SK-N-SH (cell line): Measurements from ENCODE around the gene DRAP1. TPM values are rescaled to one million over a fixed set of nuclear protein-coding genes. Genes with fewer than 3 reads are reported as not detected.

ENCODE experiments used
- CTCF ChIA-PET: fragments of 300-600, 350-600 bp; formaldehyde crosslinking; extraction: SDS; loops from one replicate; lab custom pipeline; 2021; lab: Yijun Ruan, JAX
- POLR2A ChIA-PET: fragments of 350-600 bp; sonication (Branson Sonifier 250); formaldehyde crosslinking; extraction: SDS; loops from one replicate; lab custom pipeline; 2020; ENCODE audit warnings: antibody characterized with exemption, inconsistent platforms; lab: Yijun Ruan, JAX
- DNase-seq: peaks from one replicate; pipeline ENCODE4 v3.0.0; 2012
- H2AFZ ChIP-seq: fragments of 200-600 bp; sonication (generic); 2 replicates; pipeline ENCODE4 v1.8.1; 2016; ENCODE audit warnings: antibody characterized with exemption, mild to moderate bottlenecking, low read depth
- H3F3A ChIP-seq: fragments of 200-600 bp; sonication (generic); replicated peaks from 2 replicates; pipeline ENCODE3; 2016; ENCODE audit warnings: antibody characterized with exemption, mild to moderate bottlenecking; ENCODE audit not compliant: insufficient read depth
- H3K27ac ChIP-seq, 2 experiments: fragments of 200-500 bp in 1 of 2; fragments of 200-600 bp in 1 of 2; sonication (Bioruptor generic) in 1 of 2; sonication (generic), shearing (Covaris generic) in 1 of 2; 2 replicates each; pipeline versions ENCODE4 v1.5.1 to v1.6.1; 2014 to 2016; ENCODE audit warnings: low read depth in 2 of 2, inconsistent platforms in 1 of 2, low read length in 1 of 2, mild to moderate bottlenecking in 1 of 2, mixed read lengths in 1 of 2
- H3K27me3 ChIP-seq: fragments of 200-600 bp; sonication (generic), shearing (Covaris generic); 2 replicates; pipeline ENCODE4 v1.6.1; 2016; ENCODE audit warnings: mixed run types; ENCODE audit not compliant: insufficient read depth
- H3K36me3 ChIP-seq, 2 experiments: fragments of 200-500 bp in 1 of 2; fragments of 200-600 bp in 1 of 2; sonication (Bioruptor generic) in 1 of 2; sonication (generic) in 1 of 2; replicated peaks in 1 of 2; 2 replicates each; pipeline versions ENCODE3 to v1.5.1; 2014 to 2016; ENCODE audit warnings: low read length in 1 of 2, mild to moderate bottlenecking in 1 of 2; ENCODE audit not compliant: insufficient read depth in 2 of 2, control insufficient read depth in 1 of 2
- H3K4me1 ChIP-seq, 2 experiments: fragments of 200-500 bp in 1 of 2; fragments of 200-600 bp in 1 of 2; sonication (Bioruptor generic) in 1 of 2; sonication (generic), shearing (Covaris generic) in 1 of 2; 2 replicates each; pipeline versions ENCODE4 v1.5.1 to v1.6.1; 2014 to 2016; ENCODE audit warnings: low read depth in 1 of 2, low read length in 1 of 2, mixed run types in 1 of 2; ENCODE audit not compliant: insufficient read depth in 2 of 2, control insufficient read depth in 1 of 2
- H3K4me2 ChIP-seq: fragments of 200-600 bp; sonication (generic), shearing (Covaris generic); 2 replicates; pipeline ENCODE4 v1.6.1; 2017; ENCODE audit warnings: mixed run types
- H3K4me3 ChIP-seq, 2 experiments: fragments of 200-500 bp in 1 of 2; fragments of 200-600 bp in 1 of 2; sonication (Bioruptor generic) in 1 of 2; sonication (generic), shearing (Covaris generic) in 1 of 2; 2 replicates each; pipeline versions ENCODE4 v1.5.1 to v1.8.1; 2014 to 2016; ENCODE audit warnings: low read depth in 2 of 2, inconsistent platforms in 1 of 2, low read length in 1 of 2, mild to moderate bottlenecking in 1 of 2, mixed read lengths in 1 of 2, moderate library complexity in 1 of 2
- H3K79me2 ChIP-seq: fragments of 200-600 bp; sonication (generic); 2 replicates; pipeline ENCODE4 v1.8.1; 2017; ENCODE audit warnings: mild to moderate bottlenecking; ENCODE audit not compliant: insufficient read depth
- H3K9ac ChIP-seq: fragments of 200-600 bp; sonication (generic); 2 replicates; pipeline ENCODE4 v1.6.1; 2017; ENCODE audit warnings: mixed run types
- H3K9me2 ChIP-seq: fragments of 200-600 bp; sonication (generic); 2 replicates; pipeline ENCODE4 v1.6.1; 2017; ENCODE audit warnings: mixed run types
- H3K9me3 ChIP-seq: fragments of 200-600 bp; sonication (generic); 2 replicates; pipeline ENCODE4 v1.6.1; 2017; ENCODE audit warnings: mixed run types, mild to moderate bottlenecking, moderate library complexity
- H4K20me1 ChIP-seq: fragments of 200-600 bp; sonication (generic); 2 replicates; pipeline ENCODE4 v1.6.1; 2017; ENCODE audit warnings: mild to moderate bottlenecking, mixed run types; ENCODE audit not compliant: insufficient read depth
- EZH2phosphoT487 ChIP-seq: fragments of 200-600 bp; sonication (generic); IDR thresholded peaks from 2 replicates; pipeline ENCODE4 v1.6.1; 2017; ENCODE audit warnings: low read depth, mixed run types, mild to moderate bottlenecking, antibody characterized with exemption, moderate library complexity, borderline replicate concordance
- FOSL2 ChIP-seq: IDR thresholded peaks from 2 replicates; pipeline ENCODE4 v1.4.0; 2012; ENCODE audit warnings: low read depth, mild to moderate bottlenecking, moderate library complexity, borderline replicate concordance
- FOXM1 ChIP-seq: IDR thresholded peaks from 2 replicates; pipeline ENCODE4 v1.4.0; 2012; ENCODE audit warnings: low read depth, mild to moderate bottlenecking
- MXI1 ChIP-seq: IDR thresholded peaks from 2 replicates; pipeline ENCODE4 v1.6.1; 2012; ENCODE audit warnings: mild to moderate bottlenecking, low read depth, low read length, improper control_type of control experiment
- POLR2AphosphoS5 ChIP-seq: IDR thresholded peaks from 2 replicates; pipeline ENCODE4 v1.6.1; 2012; ENCODE audit warnings: low read depth, low read length
- RXRA ChIP-seq: IDR thresholded peaks from 2 replicates; pipeline ENCODE4 v1.4.0; 2012; ENCODE audit warnings: low read depth, mild to moderate bottlenecking, borderline replicate concordance
- SMC3 ChIP-seq: IDR thresholded peaks from 2 replicates; pipeline ENCODE4 v1.6.1; 2012; ENCODE audit warnings: low read depth, low read length, improper control_type of control experiment
- TCF12 ChIP-seq: IDR thresholded peaks from 2 replicates; pipeline ENCODE4 v1.4.0; 2012
- TEAD4 ChIP-seq: IDR thresholded peaks from 2 replicates; pipeline ENCODE4 v1.4.0; 2012; ENCODE audit warnings: mild to moderate bottlenecking, borderline replicate concordance; ENCODE audit not compliant: insufficient read depth
- USF2 ChIP-seq: fragments of 150-350 bp; IDR thresholded peaks from 2 replicates; pipeline ENCODE4 v1.6.1; 2017; ENCODE audit warnings: antibody characterized with exemption, low read length, low read depth, borderline replicate concordance
- WGBS: methylation state at CpG from one replicate; pipeline ENCODE4 v1.1.6; 2017; ENCODE audit warnings: low lambda C conversion rate; 5-methylcytosine and 5-hydroxymethylcytosine counted together
- polyA plus RNA-seq, 3 experiments: library from polyadenylated mRNA; depleted of rRNA; stranded (reverse); fragments of >200 nt; gene quantifications; 2 replicates each; pipeline ENCODE4 v1.2.3, GENCODE V29; 2012
- TF ChIP-seq, protein P1 (sequence below): IDR thresholded peaks from 2 replicates; pipeline ENCODE4 v1.4.0; 2012; ENCODE audit warnings: low read depth, borderline replicate concordance
- TF ChIP-seq, protein P2 (sequence below): IDR thresholded peaks from 2 replicates; pipeline ENCODE4 v1.6.1; 2012; ENCODE audit warnings: mild to moderate bottlenecking, low read depth, low read length, moderate library complexity

DRAP1 gene
- polyA plus RNA-seq, 1 of the 3 experiments (the other 2 are of a cell fraction), result 464 TPM

DNA sequence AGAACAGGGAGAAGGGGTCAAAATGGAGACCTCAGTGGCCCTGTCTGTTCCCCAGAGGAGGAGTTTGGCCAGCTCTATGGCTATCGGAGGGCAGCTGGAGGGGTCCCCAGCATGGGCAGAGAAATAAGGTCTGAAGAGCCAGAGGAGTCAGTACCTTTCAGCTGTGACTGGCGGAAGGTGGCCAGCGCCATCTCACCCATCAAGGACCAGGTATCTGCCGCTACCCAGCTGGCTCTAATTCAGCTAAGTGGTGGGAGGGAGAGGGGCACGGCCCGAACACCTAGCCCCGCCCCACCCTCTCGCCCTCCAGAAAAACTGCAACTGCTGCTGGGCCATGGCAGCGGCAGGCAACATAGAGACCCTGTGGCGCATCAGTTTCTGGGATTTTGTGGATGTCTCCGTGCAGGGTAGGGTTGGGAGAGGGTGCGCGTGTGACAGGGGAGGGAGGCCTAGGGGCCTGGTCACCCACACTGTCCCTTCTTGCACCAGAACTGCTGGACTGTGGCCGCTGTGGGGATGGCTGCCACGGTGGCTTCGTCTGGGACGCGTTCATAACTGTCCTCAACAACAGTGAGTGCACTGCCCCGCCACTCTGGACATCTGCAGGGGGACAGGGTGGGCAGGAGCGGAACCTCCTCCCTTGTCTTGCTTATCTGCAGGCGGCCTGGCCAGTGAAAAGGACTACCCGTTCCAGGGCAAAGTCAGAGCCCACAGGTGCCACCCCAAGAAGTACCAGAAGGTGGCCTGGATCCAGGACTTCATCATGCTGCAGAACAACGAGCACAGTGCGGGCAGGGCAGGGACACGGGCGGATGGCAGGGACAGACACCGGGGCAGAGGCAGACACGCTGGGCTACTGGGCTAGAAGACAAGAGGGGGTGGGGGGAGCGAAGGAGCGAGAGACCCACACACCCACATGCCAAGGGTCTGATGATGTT lies 36.8 kb upstream of the DRAP1 start:
- H3K9me2 ChIP-seq, result no peaks in the 10 kb centered on the region
- H3K27ac ChIP-seq, result no peak overlapping the region
- no peaks in the 10 kb centered on the region for H4K20me1 ChIP-seq
- peaks cover 9 to 17% of the 10 kb centered on the region in 2 experiments; a peak in 3 of 4 replicates for H3K4me1 ChIP-seq
- no peak overlapping the region for H3K4me3 ChIP-seq
- no peaks in the 10 kb centered on the region for H3K9me3 ChIP-seq
- H2AFZ ChIP-seq, result no peak overlapping the region
- H3K4me2 ChIP-seq, result no peak overlapping the region
- DNase-seq, result no peak
- TF ChIP-seq EZH2phosphoT487 (no peak), TEAD4 (no peak), MXI1 (no peak), FOXM1 (no peak), FOSL2 (no peak), POLR2AphosphoS5 (no peak), RXRA (no peak), USF2 (no peak)
- TF ChIP-seq, protein P1, sequence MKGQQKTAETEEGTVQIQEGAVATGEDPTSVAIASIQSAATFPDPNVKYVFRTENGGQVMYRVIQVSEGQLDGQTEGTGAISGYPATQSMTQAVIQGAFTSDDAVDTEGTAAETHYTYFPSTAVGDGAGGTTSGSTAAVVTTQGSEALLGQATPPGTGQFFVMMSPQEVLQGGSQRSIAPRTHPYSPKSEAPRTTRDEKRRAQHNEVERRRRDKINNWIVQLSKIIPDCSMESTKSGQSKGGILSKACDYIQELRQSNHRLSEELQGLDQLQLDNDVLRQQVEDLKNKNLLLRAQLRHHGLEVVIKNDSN, result no peak
- H3F3A ChIP-seq, result peaks cover 12% of the 10 kb centered on the region
- peaks cover 33% of the 10 kb centered on the region for H3K79me2 ChIP-seq
- ChIA-PET CTCF (interaction anchor here (0.9 to 15.2 kb wide), 4 partner anchors 8 to 106 kb away, joined by 3 to 374 read pairs (median 132); partner anchors contain the start of genes CCDC85B, CFL1, EFEMP2 and MUS81), POLR2A (interaction anchor here (0.7 to 0.9 kb wide), 3 partner anchors 8 to 11 kb away, joined by 3 read pairs; partner anchors contain the start of gene CCDC85B)
- peaks cover 31 to 45% of the 10 kb centered on the region in 2 experiments for H3K36me3 ChIP-seq
- no peak overlapping the region for H3K9ac ChIP-seq
- no peaks in the 10 kb centered on the region for H3K27me3 ChIP-seq
- 97% methylated on average over 17 of the region's 30 CpGs for WGBS

DNA sequence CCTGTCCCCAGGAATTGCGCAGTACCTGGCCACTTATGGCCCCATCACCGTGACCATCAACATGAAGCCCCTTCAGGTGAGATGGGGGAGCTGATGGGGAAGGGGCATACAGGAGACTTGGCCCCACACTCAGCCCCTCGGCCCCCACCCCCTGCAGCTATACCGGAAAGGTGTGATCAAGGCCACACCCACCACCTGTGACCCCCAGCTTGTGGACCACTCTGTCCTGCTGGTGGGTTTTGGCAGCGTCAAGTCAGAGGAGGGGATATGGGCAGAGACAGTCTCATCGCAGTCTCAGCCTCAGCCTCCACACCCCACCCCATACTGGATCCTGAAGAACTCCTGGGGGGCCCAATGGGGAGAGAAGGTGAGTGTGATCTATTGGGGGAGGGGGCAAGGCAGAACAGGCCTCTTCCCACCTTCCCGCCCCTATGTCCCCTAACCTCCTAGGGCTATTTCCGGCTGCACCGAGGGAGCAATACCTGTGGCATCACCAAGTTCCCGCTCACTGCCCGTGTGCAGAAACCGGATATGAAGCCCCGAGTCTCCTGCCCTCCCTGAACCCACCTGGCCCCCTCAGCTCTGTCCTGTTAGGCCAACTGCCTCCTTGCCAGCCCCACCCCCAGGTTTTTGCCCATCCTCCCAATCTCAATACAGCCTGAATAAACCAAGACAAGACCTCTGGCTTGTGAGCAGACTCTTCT lies 36.0 kb upstream of the DRAP1 start:
- CTCF ChIA-PET, result interaction anchor here (1.6 to 15.2 kb wide), 8 partner anchors 17 to 171 kb away, joined by 4 to 374 read pairs (median 30); partner anchors contain the start of genes C11orf68, CFL1, EFEMP2 and FOSL1
- POLR2A ChIA-PET, result no interaction called here

More for the DNA sequence above, 36.0 kb upstream of the DRAP1 start:
- 94% methylated on average over 13 of the region's 13 CpGs for WGBS
- TF ChIP-seq EZH2phosphoT487 (no peak), TCF12 (no peak), POLR2AphosphoS5 (no peak), SMC3 (no peak), TEAD4 (no peak)
- TF ChIP-seq, protein P2, sequence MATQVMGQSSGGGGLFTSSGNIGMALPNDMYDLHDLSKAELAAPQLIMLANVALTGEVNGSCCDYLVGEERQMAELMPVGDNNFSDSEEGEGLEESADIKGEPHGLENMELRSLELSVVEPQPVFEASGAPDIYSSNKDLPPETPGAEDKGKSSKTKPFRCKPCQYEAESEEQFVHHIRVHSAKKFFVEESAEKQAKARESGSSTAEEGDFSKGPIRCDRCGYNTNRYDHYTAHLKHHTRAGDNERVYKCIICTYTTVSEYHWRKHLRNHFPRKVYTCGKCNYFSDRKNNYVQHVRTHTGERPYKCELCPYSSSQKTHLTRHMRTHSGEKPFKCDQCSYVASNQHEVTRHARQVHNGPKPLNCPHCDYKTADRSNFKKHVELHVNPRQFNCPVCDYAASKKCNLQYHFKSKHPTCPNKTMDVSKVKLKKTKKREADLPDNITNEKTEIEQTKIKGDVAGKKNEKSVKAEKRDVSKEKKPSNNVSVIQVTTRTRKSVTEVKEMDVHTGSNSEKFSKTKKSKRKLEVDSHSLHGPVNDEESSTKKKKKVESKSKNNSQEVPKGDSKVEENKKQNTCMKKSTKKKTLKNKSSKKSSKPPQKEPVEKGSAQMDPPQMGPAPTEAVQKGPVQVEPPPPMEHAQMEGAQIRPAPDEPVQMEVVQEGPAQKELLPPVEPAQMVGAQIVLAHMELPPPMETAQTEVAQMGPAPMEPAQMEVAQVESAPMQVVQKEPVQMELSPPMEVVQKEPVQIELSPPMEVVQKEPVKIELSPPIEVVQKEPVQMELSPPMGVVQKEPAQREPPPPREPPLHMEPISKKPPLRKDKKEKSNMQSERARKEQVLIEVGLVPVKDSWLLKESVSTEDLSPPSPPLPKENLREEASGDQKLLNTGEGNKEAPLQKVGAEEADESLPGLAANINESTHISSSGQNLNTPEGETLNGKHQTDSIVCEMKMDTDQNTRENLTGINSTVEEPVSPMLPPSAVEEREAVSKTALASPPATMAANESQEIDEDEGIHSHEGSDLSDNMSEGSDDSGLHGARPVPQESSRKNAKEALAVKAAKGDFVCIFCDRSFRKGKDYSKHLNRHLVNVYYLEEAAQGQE, result no peak
- H3K27me3 ChIP-seq, result no peaks in the 10 kb centered on the region
- H3K4me3 ChIP-seq, result no peak overlapping the region
- no peaks in the 10 kb centered on the region for H3K9me3 ChIP-seq
- peaks cover 17% of the 10 kb centered on the region for H3F3A ChIP-seq
- no peaks in the 10 kb centered on the region for H3K9me2 ChIP-seq
- H3K4me2 ChIP-seq, result no peak overlapping the region
- H3K9ac ChIP-seq, result no peak overlapping the region
- H3K4me1 ChIP-seq, result peaks cover 12 to 22% of the 10 kb centered on the region in 2 experiments; a peak in 3 of 4 replicates
- no peak for DNase-seq
- H2AFZ ChIP-seq, result no peak overlapping the region
- peaks cover 31 to 45% of the 10 kb centered on the region in 2 experiments for H3K36me3 ChIP-seq
- peaks cover 39% of the 10 kb centered on the region for H3K79me2 ChIP-seq
- no peak overlapping the region for H3K27ac ChIP-seq
- no peaks in the 10 kb centered on the region for H4K20me1 ChIP-seq
